Esophagus squamous epithelium (tissue), 5 donors: ENCODE measurements around the gene KLHL28. TPM values are rescaled to one million over a fixed set of nuclear protein-coding genes. Genes with fewer than 3 reads are reported as not detected.

ENCODE experiments used
- DNase-seq: peaks from one replicate; lab custom pipeline; 2025; lab: John Stamatoyannopoulos, UW
- H3K27ac ChIP-seq, 4 donors: fragments of 200-600 bp; sonication (generic); one replicate each; pipeline ENCODE4 v1.5.1; 2016 to 2019; ENCODE audit warnings: mild to moderate bottlenecking in 1 of 4
- H3K27me3 ChIP-seq, 4 donors: fragments of 200-600 bp; sonication (generic); 1 replicate in 3 of 4; 2 replicates in 1 of 4; pipeline versions ENCODE4 v1.5.1 to v1.6.0; 2017 to 2021; ENCODE audit warnings: antibody characterized with exemption in 1 of 4
- H3K36me3 ChIP-seq, 3 donors: fragments of 200-600 bp; sonication (generic); one replicate each; pipeline ENCODE4 v1.5.1; 2016 to 2019
- H3K4me1 ChIP-seq, 3 donors: fragments of 200-600 bp; sonication (generic); one replicate each; pipeline ENCODE4 v1.5.1; 2017 to 2019
- H3K4me3 ChIP-seq, 4 donors: fragments of 200-600 bp; sonication (generic); 1 replicate in 3 of 4; 2 replicates in 1 of 4; pipeline ENCODE4 v1.5.1; 2016 to 2019; ENCODE audit warnings: mild to moderate bottlenecking in 2 of 4, moderate library complexity in 1 of 4
- H3K9me3 ChIP-seq, 3 donors: fragments of 200-600 bp; sonication (generic); one replicate each; pipeline ENCODE4 v1.5.1; 2016 to 2019
- POLR2A ChIP-seq, 4 donors: fragments of 450-650 bp; IDR thresholded peaks; one replicate each; pipeline ENCODE4 v1.6.1; 2017; ENCODE audit warnings: antibody characterized with exemption in 4 of 4, mild to moderate bottlenecking in 4 of 4, moderate library complexity in 3 of 4
- WGBS, 2 donors: methylation state at CpG; one replicate each; pipeline ENCODE4 v1.1.5; 2018; 5-methylcytosine and 5-hydroxymethylcytosine counted together
- intact Hi-C: fragments of 100-400 bp; cut with DNase I; formaldehyde crosslinking; loops from one replicate; pipeline ENCODE4 v1.15.0; 2022
- total RNA-seq, 4 donors: library from RNA; depleted of rRNA; stranded (reverse); fragments of >200 nt; gene quantifications; one replicate each; pipeline ENCODE4 v1.1.0, GENCODE V29; 2016
- TF ChIP-seq, protein P1 (sequence below), 6 experiments: fragments of 450-650 bp in 4 of 6; fragments of 200-600 bp in 2 of 6; sonication (generic) in 2 of 6; IDR thresholded peaks; one replicate each; pipeline ENCODE4 v1.5.1; 2016 to 2019; ENCODE audit warnings: antibody characterized with exemption in 6 of 6, mild to moderate bottlenecking in 4 of 6, moderate library complexity in 4 of 6
- donor health status: DM: yes; HTN: yes; CAD: no.

KLHL28 gene
- total RNA-seq, 4 donors from 2014 or later: 7.2 to 10.3 (median 8.4) TPM

GRCh38 chr14:44937547-44937946, 24.2 kb downstream of the KLHL28 start:
- intact Hi-C loops: no loop called here
- peaks cover 0 to 81% (median 3%) of the 10 kb centered on the region in 3 donors for H3K36me3 ChIP-seq
- TF ChIP-seq, protein P1, sequence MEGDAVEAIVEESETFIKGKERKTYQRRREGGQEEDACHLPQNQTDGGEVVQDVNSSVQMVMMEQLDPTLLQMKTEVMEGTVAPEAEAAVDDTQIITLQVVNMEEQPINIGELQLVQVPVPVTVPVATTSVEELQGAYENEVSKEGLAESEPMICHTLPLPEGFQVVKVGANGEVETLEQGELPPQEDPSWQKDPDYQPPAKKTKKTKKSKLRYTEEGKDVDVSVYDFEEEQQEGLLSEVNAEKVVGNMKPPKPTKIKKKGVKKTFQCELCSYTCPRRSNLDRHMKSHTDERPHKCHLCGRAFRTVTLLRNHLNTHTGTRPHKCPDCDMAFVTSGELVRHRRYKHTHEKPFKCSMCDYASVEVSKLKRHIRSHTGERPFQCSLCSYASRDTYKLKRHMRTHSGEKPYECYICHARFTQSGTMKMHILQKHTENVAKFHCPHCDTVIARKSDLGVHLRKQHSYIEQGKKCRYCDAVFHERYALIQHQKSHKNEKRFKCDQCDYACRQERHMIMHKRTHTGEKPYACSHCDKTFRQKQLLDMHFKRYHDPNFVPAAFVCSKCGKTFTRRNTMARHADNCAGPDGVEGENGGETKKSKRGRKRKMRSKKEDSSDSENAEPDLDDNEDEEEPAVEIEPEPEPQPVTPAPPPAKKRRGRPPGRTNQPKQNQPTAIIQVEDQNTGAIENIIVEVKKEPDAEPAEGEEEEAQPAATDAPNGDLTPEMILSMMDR (IDR thresholded peaks at IDR 0.05): no peak
- H3K27me3 ChIP-seq: no peaks in the 10 kb centered on the region
- no peaks in the 10 kb centered on the region for H3K9me3 ChIP-seq
- DNase-seq: no peak
- WGBS, 2 donors: 88 to 100% methylated on average over 2 of the region's 2 CpGs
- no peaks in the 10 kb centered on the region for H3K4me1 ChIP-seq
- H3K27ac ChIP-seq: no peak overlapping the region
- H3K4me3 ChIP-seq: no peak overlapping the region

- no peak overlapping the region for H3K4me3 ChIP-seq
- TF ChIP-seq, protein P1 (IDR thresholded peaks at IDR 0.05): no peak
- no peak for TF ChIP-seq POLR2A (IDR thresholded peaks at IDR 0.05)
- intact Hi-C loops: no loop called here
- H3K4me1 ChIP-seq: no peaks in the 10 kb centered on the region
- H3K27me3 ChIP-seq: no peaks in the 10 kb centered on the region
- no peak for DNase-seq
- H3K27ac ChIP-seq: no peak overlapping the region
- 93 to 94% methylated on average over 2 of the region's 2 CpGs for WGBS, 2 donors
- peaks cover 0 to 76% (median 3%) of the 10 kb centered on the region in 3 donors for H3K36me3 ChIP-seq
- no peaks in the 10 kb centered on the region for H3K9me3 ChIP-seq
Measured at GRCh38 chr14:44935155-44935554, 26.6 kb downstream of the KLHL28 start.

DNA sequence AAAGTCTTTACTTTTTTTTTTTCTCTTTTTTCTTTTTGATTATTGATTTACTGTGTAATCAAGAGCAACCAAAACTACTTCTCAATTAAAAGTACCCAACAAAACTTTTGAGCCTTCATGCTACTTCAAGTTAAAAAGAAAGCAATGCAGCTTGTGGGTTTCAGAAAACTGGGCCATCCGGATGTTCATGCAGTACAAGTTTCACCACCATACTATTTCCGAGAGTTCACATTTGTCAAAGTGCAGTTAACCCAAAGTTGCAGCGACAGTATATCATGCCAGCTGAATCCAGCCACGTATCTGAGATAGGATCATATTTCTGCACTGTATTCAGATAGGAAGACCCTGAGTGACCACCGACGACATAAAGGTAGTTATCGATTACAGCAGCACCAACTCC, 33.0 kb downstream of the KLHL28 start:
- 87 to 89% methylated on average over 7 of the region's 7 CpGs for WGBS, 2 donors
- Histone ChIP-seq H3K27ac (no peak overlapping the region), H3K9me3 (no peaks in the 10 kb centered on the region), H3K4me3 (no peak overlapping the region), H3K4me1 (no peaks in the 10 kb centered on the region), H3K36me3 (peaks cover 0 to 43% (median 0%) of the 10 kb centered on the region in 3 donors), H3K27me3 (no peaks in the 10 kb centered on the region)
- intact Hi-C loops: no loop called here
- DNase-seq: no peak
- TF ChIP-seq, protein P1 (IDR thresholded peaks at IDR 0.05): no peak
- no peak for TF ChIP-seq POLR2A (IDR thresholded peaks at IDR 0.05)

GRCh38 chr14:44914849-44915248, 46.9 kb downstream of the KLHL28 start:
- no peak for DNase-seq
- no peaks in the 10 kb centered on the region for H3K36me3 ChIP-seq
- H3K27me3 ChIP-seq: peaks cover 0 to 28% (median 0%) of the 10 kb centered on the region in 4 donors
- no peak for TF ChIP-seq POLR2A (IDR thresholded peaks at IDR 0.05)
- TF ChIP-seq, protein P1 (IDR thresholded peaks at IDR 0.05): no peak
- no peaks in the 10 kb centered on the region for H3K9me3 ChIP-seq
- intact Hi-C loops: loop anchor here (10.0 kb wide), 1 partner anchor 350 kb away; no protein-coding TSS in a partner anchor
- 28 to 30% methylated on average over 4 of the region's 4 CpGs for WGBS, 2 donors
- H3K4me3 ChIP-seq: no peak overlapping the region
- peaks cover 0 to 30% (median 0%) of the 10 kb centered on the region in 3 donors for H3K4me1 ChIP-seq
- no peak overlapping the region for H3K27ac ChIP-seq

- Histone ChIP-seq H3K4me1 (peaks cover 0 to 30% (median 0%) of the 10 kb centered on the region in 3 donors), H3K27me3 (peaks cover 0 to 32% (median 0%) of the 10 kb centered on the region in 4 donors), H3K36me3 (no peaks in the 10 kb centered on the region), H3K4me3 (peak overlapping the region; percentile 32 to 73 (median 53)), H3K27ac (peak overlapping the region in 2 of 4 donors; percentile 22 to 25), H3K9me3 (no peaks in the 10 kb centered on the region)
- WGBS, 2 donors: 43 to 56% methylated on average over 7 to 11 of the region's 69 CpGs
- no peak for DNase-seq
- intact Hi-C loops: loop anchor here (10.0 kb wide), 1 partner anchor 353 kb away; no protein-coding TSS in a partner anchor
- TF ChIP-seq, protein P1 (IDR thresholded peaks at IDR 0.05): no peak
- no peak for TF ChIP-seq POLR2A (IDR thresholded peaks at IDR 0.05)
Measured at GRCh38 chr14:44912041-44912869, 49.5 kb downstream of the KLHL28 start.
